HG03196 (cell line): ENCODE measurements around the gene OR4F6.
"Not testable (repeated sequence)": the region's sequence is repeated elsewhere in the genome, so short reads cannot be mapped to it uniquely, and the experiment has no call there.

Source experiments
- ATAC-seq: cut with Tn5 transposase; IDR thresholded peaks from one replicate; pipeline ENCODE4 v1.9.1; 2021; ENCODE audit not compliant: unreplicated experiment

Gene OR4F6, protein sequence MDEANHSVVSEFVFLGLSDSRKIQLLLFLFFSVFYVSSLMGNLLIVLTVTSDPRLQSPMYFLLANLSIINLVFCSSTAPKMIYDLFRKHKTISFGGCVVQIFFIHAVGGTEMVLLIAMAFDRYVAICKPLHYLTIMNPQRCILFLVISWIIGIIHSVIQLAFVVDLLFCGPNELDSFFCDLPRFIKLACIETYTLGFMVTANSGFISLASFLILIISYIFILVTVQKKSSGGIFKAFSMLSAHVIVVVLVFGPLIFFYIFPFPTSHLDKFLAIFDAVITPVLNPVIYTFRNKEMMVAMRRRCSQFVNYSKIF

DNA sequence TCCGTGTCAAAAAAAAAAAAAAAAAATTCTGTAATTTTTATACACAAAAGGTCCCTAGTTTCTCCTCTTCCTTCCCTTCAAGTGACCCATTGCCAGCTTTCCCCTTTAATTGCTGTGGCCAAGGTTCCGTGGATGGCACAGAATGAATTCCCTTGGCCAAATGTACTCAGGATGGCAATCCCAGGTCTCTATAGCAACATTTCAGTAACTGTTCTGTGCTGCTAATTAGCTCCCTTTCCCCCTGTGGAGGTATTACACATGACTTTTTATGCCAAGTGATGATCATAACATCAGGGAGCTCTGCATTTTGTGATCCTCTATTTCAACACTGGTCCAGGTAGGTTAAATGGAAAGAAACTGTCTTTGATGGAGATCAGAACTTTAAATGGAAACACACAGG lies at the start of gene OR4F6:
Gene OR4F6, plus strand, starts transcription at position 301 of the 400 bp plus-strand sequence. CDS start 2,211 bp downstream, outside the sequence.
- no peak for ATAC-seq

DNA sequence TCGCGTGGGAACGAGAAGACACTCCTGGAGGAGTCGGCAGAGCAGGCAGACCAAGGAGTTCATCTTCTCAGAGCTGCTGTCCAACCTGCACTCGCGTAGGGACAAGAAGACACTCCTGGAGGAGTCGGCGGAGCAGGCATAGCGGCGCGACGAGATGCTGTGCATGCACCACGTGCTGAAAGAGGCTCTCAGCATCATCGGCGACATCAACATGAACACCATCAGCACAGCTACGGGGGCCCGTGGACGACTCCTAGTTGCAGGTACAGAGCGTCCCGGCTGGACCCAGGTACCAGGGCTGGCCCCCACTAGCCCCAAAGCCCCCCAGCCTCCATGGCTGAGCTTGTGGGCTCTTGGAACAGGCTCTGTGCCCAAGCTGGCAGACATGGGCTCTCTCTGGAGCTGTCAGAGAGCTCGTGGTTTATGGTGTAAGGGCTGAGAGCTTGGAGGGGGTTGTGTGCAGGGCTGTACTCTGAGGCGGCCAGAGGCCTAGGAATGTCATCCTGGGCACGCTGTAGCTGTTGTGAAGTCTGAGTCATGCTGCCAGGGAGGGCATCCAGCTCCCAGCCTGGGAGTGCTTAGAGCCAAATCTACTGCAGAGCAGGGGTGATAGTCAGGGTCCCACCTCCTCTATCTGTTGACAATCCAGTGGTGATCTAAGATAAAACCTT lies 38.5 kb upstream of the OR4F6 start:
- ATAC-seq = not testable (repeated sequence)

GRCh38 chr15:101765340-101765671 lies 38.0 kb upstream of the OR4F6 start:
- not testable (repeated sequence) for ATAC-seq

- no peak for ATAC-seq
Observed at GRCh38 chr15:101765772-101766456, 37.4 kb upstream of the OR4F6 start.

DNA sequence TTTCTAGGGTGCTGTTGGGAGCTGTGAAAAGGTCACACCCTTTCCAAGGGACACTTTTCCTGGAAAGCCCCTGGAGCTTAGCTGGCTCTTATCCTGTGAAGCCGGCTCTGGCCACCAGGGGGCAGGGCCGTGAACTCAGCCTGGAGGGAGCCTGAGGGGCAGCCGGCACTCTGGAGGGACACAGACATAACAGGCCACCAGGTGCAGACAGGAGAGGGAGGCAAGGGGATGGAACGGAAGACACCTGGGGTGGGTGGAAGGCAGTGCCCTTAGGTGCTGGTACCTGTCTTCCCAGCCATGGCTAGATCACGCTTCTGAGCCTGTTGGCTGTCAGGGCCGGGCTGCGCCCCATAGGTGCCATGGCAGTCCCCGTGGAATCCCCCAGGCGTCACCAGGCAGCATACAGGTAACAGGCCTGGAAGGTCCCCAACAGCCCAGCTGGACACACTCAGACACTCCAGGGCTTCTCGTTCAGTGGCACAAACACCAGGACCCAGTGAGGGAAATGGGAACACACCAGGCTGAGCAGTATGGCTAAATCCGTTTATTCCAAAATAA lies 36.1 kb upstream of the OR4F6 start:
- not testable (repeated sequence) for ATAC-seq

DNA sequence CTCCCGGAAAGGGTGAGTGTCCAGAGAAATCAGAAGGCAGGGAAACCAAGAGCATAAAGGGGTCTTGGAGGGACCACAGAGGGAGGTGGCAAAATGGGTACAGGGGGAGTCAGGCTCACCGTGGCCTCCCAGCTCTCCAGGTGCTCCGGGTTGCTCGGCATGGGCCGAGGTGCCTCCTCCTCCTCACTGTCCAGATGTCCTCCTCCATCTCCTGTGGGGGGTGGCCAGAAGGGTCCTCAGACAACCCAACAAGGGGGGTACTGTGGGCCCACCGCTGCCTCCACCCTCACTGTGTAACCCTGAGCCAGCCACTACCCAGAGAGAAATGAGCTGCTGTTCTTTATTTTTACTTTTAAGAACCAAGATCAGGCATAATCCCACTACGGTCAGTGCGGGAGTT lies 30.4 kb upstream of the OR4F6 start:
- ATAC-seq = no peak

- no peak for ATAC-seq
Observed at GRCh38 chr15:101773496-101774100, 29.7 kb upstream of the OR4F6 start.

- no peak for ATAC-seq
Observed at GRCh38 chr15:101775136-101775535, 28.2 kb upstream of the OR4F6 start.

DNA sequence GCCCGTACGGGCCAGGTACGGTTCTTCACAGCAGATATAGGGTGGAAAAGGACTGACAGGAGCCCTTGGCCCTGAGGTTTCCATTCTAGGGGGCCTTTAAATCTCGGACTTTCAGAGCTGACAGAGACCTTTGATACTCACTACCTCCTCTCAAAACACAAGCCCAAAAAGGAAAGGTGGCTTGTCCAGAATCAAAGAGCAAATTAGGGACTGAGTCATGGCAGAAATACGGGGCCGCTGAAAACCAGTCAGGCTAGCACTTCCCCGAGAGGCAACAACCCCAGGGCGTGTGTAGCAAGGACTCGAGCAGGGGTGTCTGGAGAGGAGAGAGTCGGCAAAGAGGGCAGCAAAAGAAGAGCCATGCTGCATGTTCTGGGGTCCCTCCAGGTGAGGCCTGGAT lies 24.7 kb upstream of the OR4F6 start:
- ATAC-seq = not testable (repeated sequence)

DNA sequence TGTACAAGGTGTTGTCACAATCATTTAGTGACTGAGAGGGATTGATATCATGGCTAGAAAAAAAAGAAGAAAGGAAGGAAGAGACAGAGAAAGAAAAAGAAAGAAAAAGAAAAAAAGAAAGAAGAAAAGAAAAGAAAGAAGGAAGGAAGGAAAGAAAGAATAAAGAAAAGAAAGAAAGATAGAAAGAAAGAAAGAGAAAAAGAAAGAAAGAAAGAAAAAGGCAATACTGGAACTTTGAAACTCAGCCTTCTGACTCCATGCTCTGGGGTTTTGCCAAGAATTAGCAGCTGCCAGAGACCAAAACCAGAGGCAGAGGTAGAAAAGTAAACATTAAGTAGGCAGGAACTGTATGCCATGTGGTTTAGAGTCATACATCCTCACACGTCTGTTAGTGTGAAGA lies 23.1 kb upstream of the OR4F6 start:
- not testable (repeated sequence) for ATAC-seq

- no peak for ATAC-seq
Observed at GRCh38 chr15:101781928-101782327, 21.4 kb upstream of the OR4F6 start.

DNA sequence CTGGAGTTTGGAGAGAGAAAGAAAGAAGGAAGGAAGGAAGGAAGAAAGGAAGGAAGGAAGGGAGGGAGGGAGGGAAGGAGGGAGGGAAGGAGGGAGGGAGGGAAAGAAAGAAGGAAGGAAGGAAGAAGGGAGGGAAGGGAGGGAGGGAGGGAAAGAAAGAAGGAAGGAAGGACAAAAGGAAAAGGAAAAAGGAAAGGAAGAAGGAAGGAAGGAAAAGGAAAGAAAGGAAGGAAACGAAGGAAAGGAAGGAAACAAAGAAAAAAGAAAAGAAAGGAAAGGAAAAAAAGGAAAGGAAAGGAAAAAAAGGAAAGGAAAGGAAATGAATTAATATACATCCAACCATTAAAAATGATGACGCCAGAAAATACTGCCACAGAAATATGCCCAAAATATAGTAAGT lies 18.7 kb upstream of the OR4F6 start:
- ATAC-seq = no peak

DNA sequence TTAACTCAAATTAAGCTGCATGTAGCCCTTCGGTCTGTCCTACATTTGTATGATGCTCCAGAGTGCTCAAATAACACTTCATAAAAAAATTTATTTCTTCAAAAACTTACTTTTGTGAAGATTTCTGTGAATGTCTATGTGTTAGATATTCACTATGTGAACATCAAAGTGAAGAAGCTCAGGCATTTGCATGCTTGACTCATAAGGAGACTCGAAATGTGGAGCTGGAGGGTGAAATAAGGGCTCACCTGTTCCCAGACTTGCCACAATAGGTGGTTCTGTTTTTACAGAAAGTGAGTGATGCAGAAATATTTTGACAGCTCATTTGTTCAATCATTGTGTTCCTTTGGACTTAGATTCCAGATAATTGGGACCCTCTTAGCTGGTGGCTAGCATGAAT lies 16.9 kb upstream of the OR4F6 start:
- ATAC-seq = not testable (repeated sequence)

GRCh38 chr15:101788001-101788400 lies 15.3 kb upstream of the OR4F6 start:
- ATAC-seq = not testable (repeated sequence)

DNA sequence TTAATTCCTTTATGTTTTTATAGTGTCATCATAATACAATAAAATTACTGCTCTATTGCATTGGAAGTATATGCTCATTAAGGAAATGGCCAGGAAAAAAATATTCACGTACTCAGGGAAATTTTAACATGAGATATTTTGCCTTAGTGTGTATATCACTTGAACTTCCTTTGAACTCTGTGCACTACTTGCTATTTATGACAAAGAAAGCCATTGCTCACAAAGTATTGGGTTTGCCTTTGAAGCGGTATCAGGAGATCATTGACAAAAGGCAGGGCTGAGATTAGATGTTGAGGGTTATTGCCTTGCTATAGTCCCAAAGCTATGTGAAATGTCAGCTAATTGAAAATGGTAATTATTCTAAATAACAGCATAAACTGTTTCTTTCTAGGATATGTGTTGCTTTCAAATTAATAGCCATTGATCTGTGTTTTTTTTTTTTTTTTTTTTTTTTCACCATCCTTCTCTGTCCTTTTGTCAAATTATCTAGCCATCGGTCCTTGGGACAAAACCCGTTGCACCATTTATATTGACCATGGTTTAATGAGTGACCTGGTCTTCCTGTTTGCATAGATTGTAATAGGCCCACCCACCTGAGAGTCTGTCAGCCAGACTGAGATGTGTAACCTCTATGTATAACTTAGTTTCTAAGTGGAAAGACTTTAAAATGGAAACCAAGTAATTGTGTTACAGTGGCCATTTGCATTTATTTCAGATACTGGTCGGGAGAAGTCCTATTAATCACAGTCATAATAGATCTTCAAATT lies 14.6 kb upstream of the OR4F6 start:
- ATAC-seq = not testable (repeated sequence)

- ATAC-seq = not testable (repeated sequence)
Observed at GRCh38 chr15:101790748-101791147, 12.6 kb upstream of the OR4F6 start.

DNA sequence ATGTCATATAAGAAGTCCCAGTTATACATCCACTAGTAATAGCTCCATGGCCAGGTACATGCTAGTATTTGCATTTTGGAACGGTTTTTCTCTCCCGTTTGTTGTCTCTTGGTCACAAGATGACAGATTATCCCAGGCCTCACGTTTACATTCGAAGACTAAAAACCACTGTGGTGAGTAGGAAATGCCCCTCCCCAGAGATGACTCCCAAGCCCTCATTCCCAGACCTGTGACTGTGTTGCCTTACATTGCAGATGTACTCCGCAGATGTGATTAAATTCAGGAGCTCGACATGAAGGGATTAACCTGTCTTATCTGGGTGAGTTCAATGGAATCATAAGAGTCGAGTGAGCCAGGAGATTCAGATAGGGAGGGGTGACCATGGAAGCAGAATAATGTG lies 9.3 kb upstream of the OR4F6 start:
- ATAC-seq = not testable (repeated sequence)

DNA sequence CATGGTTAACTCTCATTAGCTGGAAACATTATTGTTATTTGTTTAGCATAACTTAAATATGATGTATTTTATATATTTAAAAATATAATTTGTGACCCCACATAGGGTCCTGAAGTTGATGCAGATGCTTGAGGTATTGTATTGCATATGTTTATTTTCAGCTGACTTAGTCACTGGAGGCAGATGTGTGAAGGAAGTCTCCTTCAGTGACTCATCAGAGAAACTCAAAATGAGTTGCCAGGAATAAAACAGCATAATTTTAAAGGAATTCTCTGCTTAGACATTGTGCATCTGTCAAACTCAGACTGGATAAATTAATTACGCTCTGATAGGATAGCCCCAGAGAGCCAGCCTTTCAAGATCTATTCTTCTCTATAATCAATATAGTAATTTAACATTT lies 7.9 kb upstream of the OR4F6 start:
- ATAC-seq = no peak

GRCh38 chr15:101799665-101800064 lies 3.6 kb upstream of the OR4F6 start:
- no peak for ATAC-seq

DNA sequence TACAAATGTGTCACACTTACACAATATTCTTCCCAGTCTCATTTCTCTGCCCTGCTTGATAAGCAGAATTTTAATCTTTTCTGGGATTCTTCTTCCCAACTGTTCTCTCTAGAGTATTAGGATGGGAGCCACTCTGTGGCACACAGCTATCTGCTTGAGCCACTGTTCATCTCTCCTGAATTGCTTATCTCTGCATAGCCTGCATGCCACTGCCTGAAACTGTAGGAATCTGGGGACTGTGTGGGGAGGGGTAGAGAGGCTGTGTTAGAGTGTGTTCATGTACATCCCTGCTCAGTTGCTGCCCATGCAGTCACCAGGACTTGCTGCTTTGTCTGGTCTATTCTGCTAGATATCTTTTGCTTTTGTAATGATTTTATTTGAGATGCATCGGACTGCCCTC lies 2.3 kb upstream of the OR4F6 start:
- no peak for ATAC-seq

- no peak for ATAC-seq
Observed at GRCh38 chr15:101803676-101804075, 367 bp downstream of the OR4F6 start.
